Adrenal gland (tissue), 12 donors: ENCODE measurements around the gene THNSL1. TPM values are rescaled to one million over a fixed set of nuclear protein-coding genes. Genes with fewer than 3 reads are reported as not detected.

Source experiments
- DNase-seq, 7 donors: peaks; one replicate each; pipeline ENCODE4 v3.0.0-alpha.2; 2019 to 2020
- H3K27ac ChIP-seq, 5 donors: fragments of 200-600 bp; sonication (generic) in 4 of 5; 1 replicate in 3 of 5; 2 replicates in 2 of 5; pipeline versions ENCODE4 v1.5.1 to v1.8.0; 2016 to 2020; ENCODE audit warnings: mild to moderate bottlenecking in 1 of 5
- H3K27me3 ChIP-seq: fragments of 200-600 bp; 2 replicates; pipeline ENCODE4 v1.8.0; 2021
- H3K36me3 ChIP-seq, 2 donors: fragments of 200-600 bp; replicated peaks in 1 of 2; 1 replicate in 1 of 2; 2 replicates in 1 of 2; pipeline versions ENCODE4 v1.5.1 to v1.8.0; 2018 to 2022
- H3K4me1 ChIP-seq, 2 donors: fragments of 200-600 bp; replicated peaks in 1 of 2; 1 replicate in 1 of 2; 2 replicates in 1 of 2; pipeline versions ENCODE4 v1.5.1 to v1.8.0; 2018 to 2021
- H3K4me3 ChIP-seq, 4 donors: fragments of 200-600 bp; sonication (generic) in 3 of 4; one replicate each; pipeline ENCODE4 v1.5.1; 2016 to 2018
- H3K9me3 ChIP-seq, 3 donors: fragments of 200-600 bp; sonication (generic) in 1 of 3; replicated peaks in 1 of 3; 1 replicate in 2 of 3; 2 replicates in 1 of 3; pipeline versions ENCODE4 v1.5.1 to v1.8.0; 2016 to 2021
- CTCF ChIP-seq, 6 experiments: fragments of 450-650 bp in 4 of 6; fragments of 200-600 bp in 2 of 6; sonication (generic) in 1 of 6; IDR thresholded peaks; 1 replicate in 5 of 6; 2 replicates in 1 of 6; pipeline versions ENCODE4 v1.5.1 to v1.8.0; 2016 to 2021; ENCODE audit warnings: antibody characterized with exemption in 6 of 6, mild to moderate bottlenecking in 2 of 6, moderate library complexity in 1 of 6
- POLR2A ChIP-seq, 2 donors: fragments of 450-650 bp; IDR thresholded peaks; one replicate each; pipeline ENCODE4 v1.6.1; 2017; ENCODE audit warnings: antibody characterized with exemption in 2 of 2, mild to moderate bottlenecking in 2 of 2, moderate library complexity in 1 of 2
- WGBS, 4 donors: extraction: QIAGEN DNeasy Blood & Tissue Kit in 2 of 4; methylation state at CpG; one replicate each; pipeline versions ENCODE4 v1.1.5 to v1.1.7; 2013 to 2017; 5-methylcytosine and 5-hydroxymethylcytosine counted together
- intact Hi-C, 2 donors: fragments of 100-400 bp; cut with DNase I; formaldehyde crosslinking; loops; one replicate each; pipeline versions ENCODE4 v1.14.1 to v1.15.0; 2022 to 2023
- polyA plus RNA-seq, 3 donors: library from polyadenylated mRNA; stranded (reverse); fragments of 200-250 nt in 2 of 3; fragments of 350-450 nt in 1 of 3; fragmentation: Illumina TruSeq in 1 of 3; extraction: RNeasy Lipid Tissue Mini Kit (QIAGEN cat#74804) in 1 of 3; gene quantifications; one replicate each; pipeline ENCODE4 v1.2.3, GENCODE V29; 2013 to 2014
- total RNA-seq, 9 donors: library from RNA; depleted of rRNA in 4 of 9; stranded (reverse); fragments of >200 nt in 4 of 9; fragments of 120-200 nt in 1 of 9; fragmentation: NEBNext Ultra II Directional in 1 of 9; extraction: Animal tissue kit (Norgen Biotek cat#: 25700) in 1 of 9; gene quantifications; one replicate each; pipeline versions ENCODE4 v1.1.0 to v1.2.4, GENCODE V29; 2013 to 2023
- donor health status: healthy with polysubstance abuse.
- donor health status: Bipolar disorder and iron deficiency.
- donor health status: DM: yes; HTN: yes; CAD: no.
- donor health status: DM: no; HTN: no; CAD: no.
- donor health status: DM: no; HTN: no; CAD: no.
- donor health status: DM: yes; HTN: yes; CAD: no.

THNSL1 gene
- total and polyA plus RNA-seq, 12 donors: 3.3 to 14.9 (median 5.3) TPM

GRCh38 chr10:25061125-25061524 lies 44.7 kb downstream of the THNSL1 start:
- Histone ChIP-seq H3K27me3 (no peaks in the 10 kb centered on the region), H3K36me3 (no peaks in the 10 kb centered on the region), H3K4me3 (no peak overlapping the region), H3K4me1 (no peaks in the 10 kb centered on the region), H3K9me3 (no peaks in the 10 kb centered on the region), H3K27ac (no peak overlapping the region)
- WGBS, 4 donors: 90 to 98% (median 94%) methylated on average over 7 of the region's 7 CpGs
- TF ChIP-seq POLR2A (IDR thresholded peaks at IDR 0.05): no peak
- no peak for TF ChIP-seq CTCF (IDR thresholded peaks at IDR 0.05)
- DNase-seq: no peak
- intact Hi-C loops: no loop called here

GRCh38 chr10:25061711-25062449 lies 45.5 kb downstream of the THNSL1 start:
- intact Hi-C loops: no loop called here
- Histone ChIP-seq H3K4me3 (no peak overlapping the region), H3K9me3 (no peaks in the 10 kb centered on the region), H3K27ac (no peak overlapping the region), H3K27me3 (no peaks in the 10 kb centered on the region), H3K4me1 (no peaks in the 10 kb centered on the region), H3K36me3 (no peaks in the 10 kb centered on the region)
- TF ChIP-seq CTCF (IDR thresholded peaks at IDR 0.05): no peak
- TF ChIP-seq POLR2A (IDR thresholded peaks at IDR 0.05): no peak
- 76 to 80% (median 79%) methylated on average over 11 of the region's 11 CpGs for WGBS, 4 donors
- DNase-seq: no peak

- H3K27me3 ChIP-seq: no peaks in the 10 kb centered on the region
- intact Hi-C loops: no loop called here
- H3K4me1 ChIP-seq: no peaks in the 10 kb centered on the region
- WGBS, 4 donors: 91 to 97% (median 93%) methylated on average over 1 of the region's 1 CpG
- no peak for DNase-seq
- H3K27ac ChIP-seq: no peak overlapping the region
- H3K9me3 ChIP-seq: no peaks in the 10 kb centered on the region
- no peaks in the 10 kb centered on the region for H3K36me3 ChIP-seq
- H3K4me3 ChIP-seq: no peak overlapping the region
- TF ChIP-seq POLR2A (IDR thresholded peaks at IDR 0.05): no peak
- no peak for TF ChIP-seq CTCF (IDR thresholded peaks at IDR 0.05)
Observed at GRCh38 chr10:25063157-25063556, 46.7 kb downstream of the THNSL1 start.

GRCh38 chr10:25063644-25064043 lies 47.2 kb downstream of the THNSL1 start:
- Histone ChIP-seq H3K9me3 (no peaks in the 10 kb centered on the region), H3K36me3 (no peaks in the 10 kb centered on the region), H3K27me3 (no peaks in the 10 kb centered on the region), H3K4me3 (no peak overlapping the region), H3K27ac (no peak overlapping the region), H3K4me1 (no peaks in the 10 kb centered on the region)
- DNase-seq: no peak
- intact Hi-C loops: no loop called here
- WGBS, 4 donors: 91 to 96% (median 95%) methylated on average over 8 of the region's 8 CpGs
- TF ChIP-seq POLR2A (IDR thresholded peaks at IDR 0.05): no peak
- TF ChIP-seq CTCF (IDR thresholded peaks at IDR 0.05): no peak
